Muscle layer of duodenum (tissue), 2 donors: ENCODE measurements around the gene TSPAN5.

Experiments
- H3K27ac ChIP-seq: one replicate; pipeline ENCODE4 v1.7.0; 2013; ENCODE audit warnings: mild to moderate bottlenecking, low read length
- H3K27me3 ChIP-seq: one replicate; pipeline ENCODE4 v1.7.0; 2013; ENCODE audit warnings: low read depth, mild to moderate bottlenecking, control low read depth, low read length
- H3K36me3 ChIP-seq, 2 donors: one replicate each; pipeline ENCODE4 v1.7.0; 2013; ENCODE audit warnings: low read length in 2 of 2, control low read depth in 1 of 2, mild to moderate bottlenecking in 1 of 2; ENCODE audit not compliant: insufficient read depth in 2 of 2, control insufficient read depth in 1 of 2
- H3K4me1 ChIP-seq, 2 donors: one replicate each; pipeline ENCODE4 v1.7.0; 2013; ENCODE audit warnings: low read length in 2 of 2, mild to moderate bottlenecking in 2 of 2, control low read depth in 1 of 2, moderate library complexity in 1 of 2; ENCODE audit not compliant: insufficient read depth in 2 of 2, control insufficient read depth in 1 of 2
- H3K4me3 ChIP-seq, 2 donors: one replicate each; pipeline ENCODE4 v1.7.0; 2013; ENCODE audit warnings: low read length in 2 of 2, low read depth in 1 of 2, mild to moderate bottlenecking in 1 of 2
- H3K9me3 ChIP-seq, 2 donors: one replicate each; pipeline ENCODE4 v1.7.0; 2013; ENCODE audit warnings: low read length in 2 of 2, control low read depth in 1 of 2, mild to moderate bottlenecking in 1 of 2; ENCODE audit not compliant: control insufficient read depth in 1 of 2
- donor health status: healthy.

Gene TSPAN5

GRCh38 chr4:98603683-98604521 lies 54.5 kb downstream of the TSPAN5 start:
- no peak overlapping the region for H3K4me3 ChIP-seq
- no peaks in the 10 kb centered on the region for H3K36me3 ChIP-seq
- no peak overlapping the region for H3K27ac ChIP-seq
- peaks cover 5 to 9% of the 10 kb centered on the region in 2 donors for H3K9me3 ChIP-seq
- H3K27me3 ChIP-seq, result no peaks in the 10 kb centered on the region
- no peaks in the 10 kb centered on the region for H3K4me1 ChIP-seq

- no peak overlapping the region for H3K27ac ChIP-seq
- no peak overlapping the region for H3K4me3 ChIP-seq
- no peaks in the 10 kb centered on the region for H3K27me3 ChIP-seq
- peaks cover 5 to 9% of the 10 kb centered on the region in 2 donors for H3K9me3 ChIP-seq
- H3K36me3 ChIP-seq, result no peaks in the 10 kb centered on the region
- no peaks in the 10 kb centered on the region for H3K4me1 ChIP-seq
Observed at GRCh38 chr4:98602270-98602669, 56.1 kb downstream of the TSPAN5 start.

GRCh38 chr4:98601708-98602107 lies 56.7 kb downstream of the TSPAN5 start:
- H3K9me3 ChIP-seq, result peaks cover 5 to 9% of the 10 kb centered on the region in 2 donors
- no peaks in the 10 kb centered on the region for H3K4me1 ChIP-seq
- H3K4me3 ChIP-seq, result no peak overlapping the region
- H3K27me3 ChIP-seq, result no peaks in the 10 kb centered on the region
- no peak overlapping the region for H3K27ac ChIP-seq
- H3K36me3 ChIP-seq, result no peaks in the 10 kb centered on the region

GRCh38 chr4:98599617-98600205 lies 58.7 kb downstream of the TSPAN5 start:
- H3K27ac ChIP-seq, result no peak overlapping the region
- peaks cover 5 to 9% of the 10 kb centered on the region in 2 donors for H3K9me3 ChIP-seq
- H3K4me3 ChIP-seq, result no peak overlapping the region
- H3K4me1 ChIP-seq, result no peaks in the 10 kb centered on the region
- H3K27me3 ChIP-seq, result no peaks in the 10 kb centered on the region
- H3K36me3 ChIP-seq, result no peaks in the 10 kb centered on the region

GRCh38 chr4:98586962-98587354 lies 71.5 kb downstream of the TSPAN5 start:
- Histone ChIP-seq H3K4me1 (no peaks in the 10 kb centered on the region), H3K27me3 (no peaks in the 10 kb centered on the region), H3K9me3 (no peaks in the 10 kb centered on the region), H3K27ac (no peak overlapping the region), H3K4me3 (no peak overlapping the region), H3K36me3 (no peaks in the 10 kb centered on the region)

- no peak overlapping the region for H3K27ac ChIP-seq
- H3K4me3 ChIP-seq, result no peak overlapping the region
- H3K27me3 ChIP-seq, result no peaks in the 10 kb centered on the region
- H3K36me3 ChIP-seq, result no peaks in the 10 kb centered on the region
- no peaks in the 10 kb centered on the region for H3K4me1 ChIP-seq
- no peaks in the 10 kb centered on the region for H3K9me3 ChIP-seq
Observed at GRCh38 chr4:98586291-98586961, 72.0 kb downstream of the TSPAN5 start.

GRCh38 chr4:98585596-98585995 lies 72.8 kb downstream of the TSPAN5 start:
- Histone ChIP-seq H3K27me3 (no peaks in the 10 kb centered on the region), H3K36me3 (no peaks in the 10 kb centered on the region), H3K9me3 (no peaks in the 10 kb centered on the region), H3K4me1 (no peaks in the 10 kb centered on the region), H3K27ac (no peak overlapping the region), H3K4me3 (no peak overlapping the region)

GRCh38 chr4:98584265-98584664 lies 74.1 kb downstream of the TSPAN5 start:
- Histone ChIP-seq H3K27ac (no peak overlapping the region), H3K9me3 (no peaks in the 10 kb centered on the region), H3K36me3 (no peaks in the 10 kb centered on the region), H3K27me3 (no peaks in the 10 kb centered on the region), H3K4me1 (no peaks in the 10 kb centered on the region), H3K4me3 (no peak overlapping the region)

- no peaks in the 10 kb centered on the region for H3K27me3 ChIP-seq
- no peaks in the 10 kb centered on the region for H3K9me3 ChIP-seq
- no peak overlapping the region for H3K27ac ChIP-seq
- H3K4me1 ChIP-seq, result no peaks in the 10 kb centered on the region
- H3K36me3 ChIP-seq, result no peaks in the 10 kb centered on the region
- H3K4me3 ChIP-seq, result no peak overlapping the region
Observed at GRCh38 chr4:98583265-98583664, 75.1 kb downstream of the TSPAN5 start.

GRCh38 chr4:98581126-98581525 lies 77.3 kb downstream of the TSPAN5 start:
- H3K27ac ChIP-seq, result no peak overlapping the region
- no peak overlapping the region for H3K4me3 ChIP-seq
- H3K36me3 ChIP-seq, result no peaks in the 10 kb centered on the region
- H3K4me1 ChIP-seq, result peaks cover 0 to 9% of the 10 kb centered on the region in 2 donors
- H3K27me3 ChIP-seq, result no peaks in the 10 kb centered on the region
- no peaks in the 10 kb centered on the region for H3K9me3 ChIP-seq

- Histone ChIP-seq H3K27ac (no peak overlapping the region), H3K9me3 (no peaks in the 10 kb centered on the region), H3K4me1 (peaks cover 0 to 9% of the 10 kb centered on the region in 2 donors), H3K36me3 (no peaks in the 10 kb centered on the region), H3K27me3 (no peaks in the 10 kb centered on the region), H3K4me3 (peak overlapping the region in 1 of 2 donors; percentile 37)
Observed at GRCh38 chr4:98577956-98578355, 80.5 kb downstream of the TSPAN5 start.
